Ovary (tissue), 3 donors: ENCODE measurements around the gene MTERF1.

ENCODE experiments used
- CTCF ChIP-seq, 3 donors: fragments of 450-650 bp in 2 of 3; fragments of 200-600 bp in 1 of 3; IDR thresholded peaks; one replicate each; pipeline versions ENCODE4 v1.5.1 to v1.8.0; 2016 to 2022; ENCODE audit warnings: antibody characterized with exemption in 3 of 3, mild to moderate bottlenecking in 1 of 3
- EP300 ChIP-seq: sonication (generic); formaldehyde crosslinking; IDR thresholded peaks from one replicate; pipeline ENCODE4 v1.6.1; 2017; ENCODE audit warnings: antibody characterized with exemption
- donor health status: DM: no; HTN: no; CAD: no.

GRCh38 chr7:91846436-91846835, 34.1 kb downstream of the MTERF1 start:
- no peak for TF ChIP-seq CTCF (IDR thresholded peaks at IDR 0.05)
- no peak for TF ChIP-seq EP300
